K562 (cell line): ENCODE data around the gene ZSCAN2. TPM values are rescaled to one million over a fixed set of nuclear protein-coding genes. Genes with fewer than 3 reads are reported as not detected.
A peak's percentile ranks its signal among the peaks of the same experiment; 100 is the strongest.

Experiments
- ATAC-seq: fragments of 200-7000 bp; cut with Tn5 transposase; 3 replicates; pipeline ENCODE4 v1.9.1; 2020; ENCODE audit warnings: moderate library complexity
- BruUV-seq: library from RNA; stranded (reverse); fragments of 400-500 nt; replicated peaks from 2 replicates; lab custom pipeline; 2021; lab: Mats Ljungman, UMichigan
- CTCF ChIA-PET: fragments of 300-600 bp; formaldehyde crosslinking; extraction: SDS; loops from one replicate; lab custom pipeline; 2021; ENCODE audit warnings: low intra/inter-chr PET ratio; lab: Yijun Ruan, JAX
- POLR2A ChIA-PET: fragments of 300-600, 350-650 bp; sonication (Branson Sonifier 250); formaldehyde crosslinking; extraction: SDS; loops from one replicate; lab custom pipeline; 2021; ENCODE audit warnings: antibody characterized with exemption, inconsistent platforms; lab: Yijun Ruan, JAX
- DNase-seq, 4 experiments: peaks; one replicate each; pipeline versions ENCODE4 v3.0.0 to v3.0.0-alpha.2; 2011 to 2018; ENCODE audit warnings: low spot score in 3 of 4, mixed read lengths in 3 of 4; ENCODE audit errors: extremely low read depth in 1 of 4
- FAIRE-seq: peaks from 2 replicates; lab custom pipeline; 2011; peaks lifted over from hg19 to GRCh38; lab: Jason Lieb, UNC
- H2AFZ ChIP-seq: 2 replicates; pipeline ENCODE4 v1.6.0; 2011; ENCODE audit warnings: low read depth, low read length, control low read depth, inconsistent platforms
- H3K27ac ChIP-seq: fragments of 200-600 bp; 3 replicates; pipeline ENCODE4 v1.8.0; 2011; ENCODE audit warnings: low read depth, mild to moderate bottlenecking, control low read depth, inconsistent platforms, low read length, moderate library complexity, mixed read lengths; ENCODE audit errors: extremely low read depth
- H3K27me3 ChIP-seq, 2 experiments: fragments of 300-600 bp in 1 of 2; 2 replicates in 1 of 2; 3 replicates in 1 of 2; pipeline versions ENCODE4 v1.6.0 to v1.8.0; 2011; ENCODE audit warnings: inconsistent platforms in 2 of 2, low read length in 2 of 2, mild to moderate bottlenecking in 1 of 2, mixed read lengths in 1 of 2, moderate library complexity in 1 of 2; ENCODE audit not compliant: control insufficient read depth in 2 of 2, insufficient read depth in 2 of 2
- H3K36me3 ChIP-seq: fragments of 300-600 bp; 3 replicates; pipeline ENCODE4 v1.8.0; 2011; ENCODE audit warnings: mild to moderate bottlenecking, low read length, inconsistent platforms; ENCODE audit not compliant: control insufficient read depth, insufficient read depth
- H3K4me1 ChIP-seq, 2 experiments: fragments of 200-600 bp in 1 of 2; replicated peaks in 1 of 2; 2 replicates in 1 of 2; 3 replicates in 1 of 2; pipeline versions ENCODE4 v1.5.1 to v1.8.0; 2011; ENCODE audit warnings: inconsistent platforms in 2 of 2, low read length in 2 of 2, mild to moderate bottlenecking in 1 of 2, mixed read lengths in 1 of 2, moderate library complexity in 1 of 2; ENCODE audit not compliant: control insufficient read depth in 2 of 2, insufficient read depth in 2 of 2
- H3K4me2 ChIP-seq: 2 replicates; pipeline ENCODE4 v1.6.1; 2011; ENCODE audit warnings: low read length, control low read depth, inconsistent platforms, mixed read lengths; ENCODE audit not compliant: insufficient read depth
- H3K4me3 ChIP-seq: fragments of 200-600 bp; sonication (generic), shearing (Covaris generic); 2 replicates; pipeline ENCODE4 v1.5.1; 2016; ENCODE audit warnings: control low read depth, inconsistent platforms
- H3K79me2 ChIP-seq: fragments of 200-600 bp; 3 replicates; pipeline ENCODE4 v1.8.0; 2011; ENCODE audit warnings: low read length, inconsistent platforms; ENCODE audit not compliant: control insufficient read depth, insufficient read depth
- H3K9ac ChIP-seq, 2 experiments: 2 replicates each; pipeline versions ENCODE4 v1.6.0 to v1.6.1; 2011; ENCODE audit warnings: low read depth in 2 of 2, low read length in 2 of 2, control low read depth in 1 of 2, inconsistent platforms in 1 of 2, mild to moderate bottlenecking in 1 of 2, mixed read lengths in 1 of 2; ENCODE audit not compliant: insufficient read depth in 1 of 2
- H3K9me1 ChIP-seq: one replicate; pipeline ENCODE4 v1.6.0; 2011; ENCODE audit warnings: inconsistent platforms, mild to moderate bottlenecking, low read length, moderate library complexity; ENCODE audit not compliant: control insufficient read depth, insufficient read depth
- H3K9me3 ChIP-seq: replicated peaks from 2 replicates; pipeline ENCODE4 v1.5.1; 2011; ENCODE audit warnings: low read depth, low read length, inconsistent platforms; ENCODE audit not compliant: control insufficient read depth, insufficient read depth
- H4K20me1 ChIP-seq: replicated peaks from 2 replicates; pipeline ENCODE4 v1.6.1; 2011; ENCODE audit warnings: low read length, inconsistent platforms, mixed read lengths; ENCODE audit not compliant: control insufficient read depth, insufficient read depth
- CHD1 ChIP-seq: fragments of 200-600 bp; sonication (generic); IDR thresholded peaks from one replicate; pipeline ENCODE4 v1.6.1; 2012; ENCODE audit warnings: mild to moderate bottlenecking, moderate library complexity, low read length, inconsistent platforms
- FOXJ2 ChIP-seq: fragments of 200-800 bp; sonication (Bioruptor generic); IDR thresholded peaks from 2 replicates; pipeline ENCODE4 v1.6.1; 2016; ENCODE audit warnings: missing genetic modification characterization, missing compliant biosample characterization
- FOXJ3 ChIP-seq: sonication (generic); formaldehyde crosslinking; IDR thresholded peaks from 2 replicates; pipeline ENCODE4 v1.4.0; 2020; ENCODE audit warnings: mild to moderate bottlenecking, missing genetic modification reagents
- GABPB1 ChIP-seq: sonication (generic); formaldehyde crosslinking; IDR thresholded peaks from 2 replicates; pipeline ENCODE4 v1.8.0; 2022; ENCODE audit warnings: mild to moderate bottlenecking, missing genetic modification reagents
- KAT8 ChIP-seq: fragments of 450-650 bp; IDR thresholded peaks from 2 replicates; pipeline ENCODE4 v1.6.1; 2016; ENCODE audit warnings: low read depth, mild to moderate bottlenecking
- KDM2B ChIP-seq: fragments of 250-450 bp; sonication (Bioruptor Pico); IDR thresholded peaks from 2 replicates; pipeline ENCODE4 v1.8.0; 2021; ENCODE audit warnings: mild to moderate bottlenecking, moderate library complexity
- KDM5B ChIP-seq: fragments of 200-600 bp; sonication (generic); IDR thresholded peaks from 2 replicates; pipeline ENCODE4 v1.6.1; 2012; ENCODE audit warnings: low read depth, mild to moderate bottlenecking, moderate library complexity, low read length, control low read depth, inconsistent platforms; ENCODE audit not compliant: insufficient replicate concordance
- PML ChIP-seq: IDR thresholded peaks from 2 replicates; pipeline ENCODE4 v1.6.1; 2012; ENCODE audit warnings: low read length, inconsistent platforms
- RHOXF2B ChIP-seq: fragments of 250-450 bp; sonication (Bioruptor Pico); conservative IDR thresholded peaks from 2 replicates; pipeline ENCODE4 v1.5.1; 2021
- SRF ChIP-seq, 2 experiments: fragments of 250-450, 450-650 bp in 1 of 2; sonication (Bioruptor Pico) in 1 of 2; sonication (generic) in 1 of 2; formaldehyde crosslinking; IDR thresholded peaks; 2 replicates each; pipeline versions ENCODE4 v1.5.0 to v1.5.1; 2020 to 2022; ENCODE audit warnings: mild to moderate bottlenecking in 1 of 2, missing genetic modification reagents in 1 of 2
- YY1 ChIP-seq, 3 experiments: IDR thresholded peaks; 2 replicates each; pipeline ENCODE4 v1.6.1; 2011; ENCODE audit warnings: low read length in 2 of 3, mild to moderate bottlenecking in 2 of 3, moderate library complexity in 2 of 3, borderline replicate concordance in 1 of 3, control low read depth in 1 of 3, low read depth in 1 of 3; ENCODE audit not compliant: insufficient read depth in 3 of 3, insufficient replicate concordance in 2 of 3, control insufficient read depth in 1 of 3, insufficient read length in 1 of 3; ENCODE audit errors: extremely low read depth in 1 of 3
- ZFX ChIP-seq: sonication (generic); formaldehyde crosslinking; IDR thresholded peaks from 2 replicates; pipeline ENCODE4 v1.8.0; 2022; ENCODE audit warnings: mild to moderate bottlenecking, missing genetic modification reagents, moderate library complexity
- ZNF140 ChIP-seq: fragments of 250-450 bp; sonication (Bioruptor Pico); IDR thresholded peaks from 2 replicates; pipeline ENCODE4 v1.8.0; 2021; ENCODE audit warnings: moderate library complexity, mild to moderate bottlenecking, inconsistent platforms
- ZNF592 ChIP-seq: fragments of 450-650 bp; IDR thresholded peaks from 2 replicates; pipeline ENCODE4 v1.6.1; 2017; ENCODE audit warnings: antibody characterized with exemption, mild to moderate bottlenecking
- ZNF644 ChIP-seq: fragments of 200-800 bp; sonication (Bioruptor generic); IDR thresholded peaks from 2 replicates; pipeline ENCODE4 v1.6.1; 2016; ENCODE audit warnings: low read depth, missing genetic modification characterization, missing compliant biosample characterization
- WGBS: fragments of 100-300 bp; shearing (Covaris generic); methylation state at CpG from one replicate; pipeline ENCODE4 v1.1.6; 2016; ENCODE audit warnings: low coverage, mixed read lengths; ENCODE audit not compliant: insufficient coverage; ENCODE audit errors: missing lambda C conversion rate; 5-methylcytosine and 5-hydroxymethylcytosine counted together
- in situ Hi-C: fragments of 300-500 bp; cut with MboI; formaldehyde crosslinking; loops from 4 replicates; pipeline ENCODE4 v1.15.0; 2018; ENCODE audit warnings: inconsistent platforms, mixed read lengths
- intact Hi-C: fragments of 100-400 bp; cut with micrococcal nuclease; formaldehyde crosslinking; loops from 2 replicates; pipeline ENCODE4 v1.14.2; 2022
- polyA plus RNA-seq, 8 experiments: library from polyadenylated mRNA; depleted of rRNA in 4 of 8; stranded (reverse) in 5 of 8; unstranded in 3 of 8; fragments of >200 nt; fragmentation: Nextera tagmentation in 2 of 8; fragmentation: Illumina TruSeq in 1 of 8; extraction: Ambion mirVana in 2 of 8; extraction: Trizol in 1 of 8; gene quantifications; 2 replicates each; pipeline versions ENCODE4 v1.2.1 to v1.2.3, GENCODE V29; 2011 to 2014; ENCODE audit warnings: inconsistent platforms in 1 of 8, missing spikeins in 1 of 8
- total RNA-seq, 7 experiments: library from RNA; depleted of rRNA in 6 of 7; stranded (reverse); fragments of >200 nt in 6 of 7; fragmentation: Illumina TruSeq in 2 of 7; extraction: Trizol in 2 of 7; gene quantifications; 2 replicates each; pipeline versions ENCODE4 v1.2.1 to v1.2.3, GENCODE V29; 2011 to 2021; ENCODE audit warnings: low replicate concordance in 1 of 7

The ZSCAN2 gene
- total and polyA plus RNA-seq, 9 of the 15 experiments (the other 6 are each of a cell fraction or from before 2014, with no cell fraction given): 1.7 to 14.2 (median 6.6) TPM

DNA sequence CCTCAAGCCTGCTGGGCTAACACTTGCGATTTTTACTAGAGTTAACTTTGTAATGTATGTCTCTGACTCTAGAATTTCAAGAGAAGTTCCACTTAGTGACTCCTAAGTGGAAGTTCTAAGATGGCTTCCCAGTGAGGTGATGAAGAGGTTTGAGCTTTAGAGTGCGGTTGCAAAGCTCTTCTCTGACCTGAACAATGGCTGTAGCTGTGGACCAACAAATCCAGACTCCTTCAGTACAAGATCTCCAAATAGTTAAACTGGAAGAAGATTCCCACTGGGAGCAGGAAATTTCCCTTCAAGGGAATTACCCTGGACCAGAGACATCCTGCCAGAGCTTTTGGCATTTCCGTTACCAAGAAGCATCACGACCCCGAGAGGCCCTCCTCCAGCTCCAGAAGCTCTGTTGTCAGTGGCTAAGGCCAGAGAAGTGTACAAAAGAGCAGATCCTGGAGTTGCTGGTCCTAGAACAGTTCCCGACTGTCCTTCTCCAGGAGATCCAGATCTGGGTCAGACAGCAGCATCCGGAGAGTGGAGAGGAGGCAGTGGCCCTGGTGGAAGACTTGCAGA, 31.0 kb downstream of the ZSCAN2 start:
- Histone ChIP-seq H3K36me3 (peaks cover 15% of the 10 kb centered on the region), H3K79me2 (peaks cover 35% of the 10 kb centered on the region), H3K4me1 (peaks cover 18 to 20% of the 10 kb centered on the region in 2 experiments; a peak in 4 of 5 replicates), H3K27me3 (no peaks in the 10 kb centered on the region), H4K20me1 (no peaks in the 10 kb centered on the region; the same call in 1 of the 2 replicates), H3K4me3 (peak overlapping the region; percentile 54), H2AFZ (peak overlapping the region; percentile 90), H3K27ac (peak overlapping the region; percentile 83), H3K4me2 (peak overlapping the region; percentile 90), H3K9me1 (no peaks in the 10 kb centered on the region), H3K9ac (peak overlapping the region; percentile 76 to 92), H3K9me3 (no peaks in the 10 kb centered on the region)
- ChIA-PET POLR2A (interaction anchor here (0.6 to 1.6 kb wide), 13 partner anchors 9 to 1794 kb away, joined by 3 to 6 read pairs (median 3); no protein-coding TSS in a partner anchor), CTCF (no interaction called here)
- TF ChIP-seq RHOXF2B (CRISPR knock-in tag) (0 out of 2 replicates have a peak, but pooled peaks have one; percentile 71), ZFX (0 out of 2 replicates have a peak, but pooled peaks have one; percentile 21), ZNF140 (CRISPR knock-in tag) (no peak), FOXJ2 (tag) (0 out of 2 replicates have a peak, but pooled peaks have one; percentile 56), KDM5B (peak; percentile 18), FOXJ3 (CRISPR knock-in tag) (no peak), ZNF644 (tag) (0 out of 2 replicates have a peak, but pooled peaks have one; percentile 27), KAT8 (0 out of 2 replicates have a peak, but pooled peaks have one; percentile 9), KDM2B (no peak), ZNF592 (peak; percentile 43; the same call in 1 of the 2 replicates), PML (0 out of 2 replicates have a peak, but pooled peaks have one; percentile 19), CHD1 (peak; percentile 9), SRF (CRISPR knock-in tag; IDR thresholded peaks at IDR 0.05) (0 out of 4 replicates have a peak, but pooled peaks of 1 of the 2 experiments have one; percentile 9), YY1 (IDR thresholded peaks at IDR 0.05; ENCODE audit: borderline replicate concordance in 1 of 3, control insufficient read depth in 1 of 3, extremely low read depth in 1 of 3, insufficient read depth in 3 of 3, insufficient read length in 1 of 3, insufficient replicate concordance in 2 of 3, low read depth in 1 of 3, low read length in 2 of 3) (peak in 2 of 3 experiments; percentile 3 to 77), GABPB1 (CRISPR knock-in tag) (no peak)
- FAIRE-seq (no peak), ATAC-seq (peak; percentile 5), DNase-seq (peak in 2 of 4 experiments; percentile 33 to 41)
- intact Hi-C loops: loop anchor here (2.0 kb wide), 1 partner anchor 31 kb away; the partner anchor contains the start of gene ZSCAN2
- TSS peak; percentile 77 for BruUV-seq
- in situ Hi-C loops: no loop called here
- WGBS: 4% methylated on average over 7 of the region's 7 CpGs
